Measurements from ENCODE around the gene NR2F1-AS1. TPM values are rescaled to one million over a fixed set of nuclear protein-coding genes. Genes with fewer than 3 reads are reported as not detected.

NR2F1-AS1 gene
- total RNA-seq, 1 donor from 2014 or later = 9.5 TPM

DNA sequence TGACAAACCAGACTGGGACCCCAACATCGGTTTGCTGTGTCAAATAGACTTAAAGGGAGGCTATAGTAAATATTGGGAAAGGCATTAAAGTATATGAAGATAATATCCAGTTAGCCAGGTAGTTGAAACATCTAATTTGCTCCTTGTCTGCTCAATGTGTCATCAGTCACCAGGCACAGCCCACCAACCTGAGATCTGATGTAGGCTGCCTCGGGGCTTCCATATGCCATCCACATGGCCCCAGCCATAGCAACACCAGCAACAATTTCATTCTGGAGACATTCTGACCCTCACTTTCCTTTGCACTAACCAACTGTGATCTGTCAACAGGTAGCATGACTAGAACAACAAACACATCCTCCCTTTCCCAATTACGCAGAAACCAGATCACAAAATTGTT lies 196.0 kb downstream of the NR2F1-AS1 start:
- no peak for DNase-seq (ENCODE audit: low read depth)
- TF ChIP-seq, protein P1, sequence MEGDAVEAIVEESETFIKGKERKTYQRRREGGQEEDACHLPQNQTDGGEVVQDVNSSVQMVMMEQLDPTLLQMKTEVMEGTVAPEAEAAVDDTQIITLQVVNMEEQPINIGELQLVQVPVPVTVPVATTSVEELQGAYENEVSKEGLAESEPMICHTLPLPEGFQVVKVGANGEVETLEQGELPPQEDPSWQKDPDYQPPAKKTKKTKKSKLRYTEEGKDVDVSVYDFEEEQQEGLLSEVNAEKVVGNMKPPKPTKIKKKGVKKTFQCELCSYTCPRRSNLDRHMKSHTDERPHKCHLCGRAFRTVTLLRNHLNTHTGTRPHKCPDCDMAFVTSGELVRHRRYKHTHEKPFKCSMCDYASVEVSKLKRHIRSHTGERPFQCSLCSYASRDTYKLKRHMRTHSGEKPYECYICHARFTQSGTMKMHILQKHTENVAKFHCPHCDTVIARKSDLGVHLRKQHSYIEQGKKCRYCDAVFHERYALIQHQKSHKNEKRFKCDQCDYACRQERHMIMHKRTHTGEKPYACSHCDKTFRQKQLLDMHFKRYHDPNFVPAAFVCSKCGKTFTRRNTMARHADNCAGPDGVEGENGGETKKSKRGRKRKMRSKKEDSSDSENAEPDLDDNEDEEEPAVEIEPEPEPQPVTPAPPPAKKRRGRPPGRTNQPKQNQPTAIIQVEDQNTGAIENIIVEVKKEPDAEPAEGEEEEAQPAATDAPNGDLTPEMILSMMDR (IDR thresholded peaks at IDR 0.05; ENCODE audit: insufficient read depth, low read length, poor library complexity, severe bottlenecking) = no peak
- Histone ChIP-seq H3K36me3 (ENCODE audit: control insufficient read depth, insufficient read depth, low read length) (no peaks in the 10 kb centered on the region), H3K4me3 (ENCODE audit: low read depth, low read length) (no peak overlapping the region), H3K27me3 (ENCODE audit: control insufficient read depth, insufficient read depth, low read length) (no peaks in the 10 kb centered on the region)

DNA sequence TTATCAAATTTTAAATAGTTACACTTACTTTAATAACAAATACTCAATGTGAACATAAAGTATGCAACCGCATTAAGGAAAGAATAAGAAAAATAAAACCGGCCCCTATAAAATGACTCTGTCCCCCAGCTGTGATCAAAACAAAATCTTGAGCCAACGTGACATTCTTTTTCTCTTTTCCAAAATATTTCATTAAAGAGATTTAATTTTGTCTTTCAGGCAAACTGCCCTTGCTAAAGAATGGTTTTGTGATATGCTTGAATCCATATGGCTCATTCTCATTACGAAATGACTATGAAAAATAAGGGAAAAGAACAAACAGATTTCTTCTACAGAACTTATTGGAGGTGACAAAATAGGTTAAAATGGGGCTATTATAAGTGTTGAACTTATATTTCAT lies 197.0 kb downstream of the NR2F1-AS1 start:
- Histone ChIP-seq H3K4me3 (ENCODE audit: low read depth, low read length) (no peak overlapping the region), H3K36me3 (ENCODE audit: control insufficient read depth, insufficient read depth, low read length) (no peaks in the 10 kb centered on the region), H3K27me3 (ENCODE audit: control insufficient read depth, insufficient read depth, low read length) (no peaks in the 10 kb centered on the region)
- no peak for DNase-seq (ENCODE audit: low read depth)
- TF ChIP-seq, protein P1 (IDR thresholded peaks at IDR 0.05; ENCODE audit: insufficient read depth, low read length, poor library complexity, severe bottlenecking) = no peak

DNA sequence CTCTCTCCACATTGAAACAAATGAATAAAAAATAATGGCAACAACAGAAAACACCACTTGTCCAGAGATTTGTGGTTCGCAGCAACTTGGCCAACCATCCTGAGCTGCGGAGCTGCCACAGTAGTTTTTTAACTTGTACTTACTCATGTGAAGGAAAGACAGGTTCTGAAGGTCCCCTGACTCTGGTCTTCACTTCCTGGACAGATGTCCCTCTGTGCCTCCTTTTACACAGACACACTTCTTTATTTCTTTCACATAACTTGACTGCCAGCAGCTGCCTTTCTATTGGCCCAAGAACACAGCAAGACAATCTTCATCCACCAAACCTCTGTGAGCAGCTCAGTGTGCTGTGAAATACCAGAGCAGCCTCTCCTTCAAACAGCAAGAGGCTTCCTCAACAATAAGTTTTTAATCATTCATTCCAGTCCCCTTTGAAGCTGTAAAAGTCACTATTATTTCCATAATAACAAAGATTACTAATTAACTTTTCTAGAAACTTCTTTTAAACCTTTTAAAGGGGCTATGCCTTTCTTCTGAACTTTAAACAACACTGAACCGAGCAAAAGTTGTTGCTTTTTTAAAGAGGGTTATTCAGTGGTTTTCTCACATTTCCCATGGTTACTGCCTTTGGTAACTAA lies 198.7 kb downstream of the NR2F1-AS1 start:
- TF ChIP-seq, protein P1 (IDR thresholded peaks at IDR 0.05; ENCODE audit: insufficient read depth, low read length, poor library complexity, severe bottlenecking) = no peak
- no peaks in the 10 kb centered on the region for H3K36me3 ChIP-seq (ENCODE audit: control insufficient read depth, insufficient read depth, low read length)
- DNase-seq (ENCODE audit: low read depth) = no peak
- no peaks in the 10 kb centered on the region for H3K27me3 ChIP-seq (ENCODE audit: control insufficient read depth, insufficient read depth, low read length)
- H3K4me3 ChIP-seq (ENCODE audit: low read depth, low read length) = no peak overlapping the region

DNA sequence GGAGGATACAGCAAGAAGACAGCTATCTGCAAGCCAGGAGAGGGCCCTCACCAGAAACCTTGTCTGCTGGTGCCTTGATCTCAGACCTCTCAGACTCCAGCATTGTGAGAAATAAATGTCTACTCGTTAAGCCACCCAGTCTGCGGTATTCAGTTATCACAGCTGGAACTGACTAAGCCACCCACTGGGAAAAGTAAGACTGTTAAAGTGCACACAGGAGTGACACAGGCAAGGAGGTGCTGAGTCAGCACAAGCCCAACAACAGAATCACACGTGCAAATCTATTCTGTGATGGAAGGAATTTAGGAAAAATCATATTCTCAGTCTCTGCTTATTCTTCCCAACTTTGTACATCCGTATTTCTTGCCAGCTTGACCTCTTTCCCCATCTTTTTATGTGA lies 200.0 kb downstream of the NR2F1-AS1 start:
- Histone ChIP-seq H3K36me3 (ENCODE audit: control insufficient read depth, insufficient read depth, low read length) (no peaks in the 10 kb centered on the region), H3K4me3 (ENCODE audit: low read depth, low read length) (no peak overlapping the region), H3K27me3 (ENCODE audit: control insufficient read depth, insufficient read depth, low read length) (no peaks in the 10 kb centered on the region)
- DNase-seq (ENCODE audit: low read depth) = no peak
- TF ChIP-seq, protein P1 (IDR thresholded peaks at IDR 0.05; ENCODE audit: insufficient read depth, low read length, poor library complexity, severe bottlenecking) = no peak

DNA sequence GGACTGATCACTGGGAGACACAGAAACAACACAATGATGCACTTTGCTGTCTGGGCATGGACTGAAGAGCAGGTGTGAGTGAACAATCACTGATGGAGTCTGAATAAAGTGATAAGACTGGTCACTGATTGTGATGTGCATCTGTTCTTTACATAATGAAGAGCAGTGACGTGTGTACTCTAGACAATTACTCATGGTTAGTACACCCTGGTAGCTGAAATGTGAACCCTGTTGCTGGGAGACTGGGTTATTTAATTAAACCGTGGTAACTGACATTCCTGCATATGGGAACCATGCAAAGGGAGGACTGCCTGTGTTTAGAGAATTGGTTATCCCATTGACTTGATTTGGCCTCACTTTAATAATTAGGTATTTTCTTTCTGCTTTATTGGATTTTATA lies 202.9 kb downstream of the NR2F1-AS1 start:
- DNase-seq (ENCODE audit: low read depth) = peak; percentile 43
- no peak overlapping the region for H3K4me3 ChIP-seq (ENCODE audit: low read depth, low read length)
- H3K27me3 ChIP-seq (ENCODE audit: control insufficient read depth, insufficient read depth, low read length) = no peaks in the 10 kb centered on the region
- TF ChIP-seq, protein P1 (IDR thresholded peaks at IDR 0.05; ENCODE audit: insufficient read depth, low read length, poor library complexity, severe bottlenecking) = no peak
- H3K36me3 ChIP-seq (ENCODE audit: control insufficient read depth, insufficient read depth, low read length) = no peaks in the 10 kb centered on the region

DNA sequence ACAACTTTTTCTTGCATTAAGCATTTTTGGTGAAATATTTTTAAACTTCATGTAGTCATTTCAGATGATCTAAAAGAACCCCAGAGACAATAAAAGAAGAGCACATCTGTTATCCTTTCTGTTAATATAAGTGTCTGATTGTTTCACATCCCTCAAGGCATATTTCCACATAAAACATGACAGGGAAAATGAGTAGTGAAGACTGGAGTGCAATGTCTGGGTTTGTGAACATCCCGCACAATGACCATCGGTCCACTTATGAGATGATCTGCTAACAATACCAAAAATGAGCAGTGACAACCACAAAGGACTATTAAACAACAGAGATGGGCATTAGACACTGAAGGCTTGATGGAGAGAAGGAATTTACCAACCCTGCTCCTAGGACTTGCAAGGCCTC lies 209.1 kb downstream of the NR2F1-AS1 start:
- no peaks in the 10 kb centered on the region for H3K36me3 ChIP-seq (ENCODE audit: control insufficient read depth, insufficient read depth, low read length)
- H3K4me3 ChIP-seq (ENCODE audit: low read depth, low read length) = no peak overlapping the region
- no peaks in the 10 kb centered on the region for H3K27me3 ChIP-seq (ENCODE audit: control insufficient read depth, insufficient read depth, low read length)
- TF ChIP-seq, protein P1 (IDR thresholded peaks at IDR 0.05; ENCODE audit: insufficient read depth, low read length, poor library complexity, severe bottlenecking) = no peak
- no peak for DNase-seq (ENCODE audit: low read depth)

Measured in kidney epithelial cell (primary cell).